Pancreas (tissue), 10 donors: ENCODE results near the gene CDC34. TPM values are rescaled to one million over a fixed set of nuclear protein-coding genes. Genes with fewer than 3 reads are reported as not detected.

Experiments used
- ATAC-seq, 4 donors: fragments of 200-7000 bp; cut with Tn5 transposase; one replicate each; pipeline versions ENCODE4 v1.8.0 to v1.9.1; 2020; ENCODE audit warnings: mild to moderate bottlenecking in 4 of 4, moderate library complexity in 4 of 4
- DNase-seq, 6 donors: peaks; one replicate each; pipeline ENCODE4 v3.0.0-alpha.2; 2020
- FAIRE-seq: peaks from 2 replicates; lab custom pipeline; 2012; peaks lifted over from hg19 to GRCh38; lab: Jason Lieb, UNC
- H3K27ac ChIP-seq, 4 donors: fragments of 200-600 bp; sonication (generic); 1 replicate in 3 of 4; 2 replicates in 1 of 4; pipeline versions ENCODE4 v1.5.0 to v1.8.0; 2020
- H3K27me3 ChIP-seq, 4 donors: fragments of 200-600 bp; one replicate each; pipeline ENCODE4 v1.8.0; 2021
- H3K36me3 ChIP-seq, 3 donors: fragments of 200-600 bp; sonication (generic) in 1 of 3; one replicate each; pipeline versions ENCODE4 v1.5.0 to v1.8.0; 2020 to 2021
- H3K4me1 ChIP-seq, 3 donors: fragments of 200-600 bp; one replicate each; pipeline ENCODE4 v1.8.0; 2021
- H3K4me3 ChIP-seq, 4 donors: fragments of 200-600 bp; sonication (generic) in 2 of 4; one replicate each; pipeline versions ENCODE4 v1.5.0 to v1.8.0; 2020 to 2021
- H3K9me3 ChIP-seq, 4 donors: fragments of 200-600 bp; one replicate each; pipeline ENCODE4 v1.8.0; 2021
- WGBS, 2 donors: extraction: QIAGEN DNeasy Blood & Tissue Kit; methylation state at CpG; one replicate each; pipeline ENCODE4 v1.1.7; 2013; 5-methylcytosine and 5-hydroxymethylcytosine counted together
- intact Hi-C, 3 donors: fragments of 100-400 bp; cut with DNase I; formaldehyde crosslinking; loops; one replicate each; pipeline versions ENCODE4 v1.11.1 to v1.14.2; 2022
- polyA plus RNA-seq, 2 donors: library from polyadenylated mRNA; stranded (reverse); fragments of 200-250 nt; gene quantifications; one replicate each; pipeline ENCODE4 v1.2.3, GENCODE V29; 2013
- total RNA-seq, 6 donors: library from RNA; stranded (reverse); fragmentation: NEBNext Ultra II Directional in 4 of 6; extraction: Animal tissue kit (Norgen Biotek cat#: 25700) in 4 of 6; gene quantifications; one replicate each; pipeline versions ENCODE4 v1.2.1 to v1.2.4, GENCODE V29; 2021 to 2023
- TF ChIP-seq, protein P1 (sequence below), 4 donors: fragments of 200-600 bp; sonication (generic) in 3 of 4; IDR thresholded peaks; one replicate each; pipeline versions ENCODE4 v1.5.0 to v1.8.0; 2021; ENCODE audit warnings: antibody characterized with exemption in 4 of 4
- donor health status: healthy with polysubstance abuse.
- donor health status: DM: no; HTN: no; CAD: no; lungs with moderate emphysema.
- donor health status: DM: no; HTN: no; CAD: no.
- donor health status: control.
- donor health status: control.
- donor health status: Bipolar disorder and iron deficiency.
- donor health status: DM: yes; HTN: yes; CAD: no.
- donor health status: DM: no; HTN: no; CAD: no.
- donor health status: DM: no; HTN: no; CAD: no.
- donor health status: DM: yes; HTN: yes; CAD: no.

Gene CDC34
- total and polyA plus RNA-seq, 8 donors: 26.2 to 107 (median 45.6) TPM

GRCh38 chr19:534088-534487, 2.5 kb downstream of the CDC34 start:
- no peaks in the 10 kb centered on the region for H3K9me3 ChIP-seq
- H3K27ac ChIP-seq: peak overlapping the region in 3 of 4 donors; percentile 55 to 81 (median 78)
- DNase-seq (peak in 2 of 6 donors; percentile 44 to 70), FAIRE-seq (no peak), ATAC-seq (no peak)
- peaks cover 7 to 23% (median 13%) of the 10 kb centered on the region in 3 donors for H3K4me1 ChIP-seq
- peak overlapping the region in 3 of 4 donors; percentile 95 to 100 (median 98) for H3K4me3 ChIP-seq
- H3K27me3 ChIP-seq: no peaks in the 10 kb centered on the region
- H3K36me3 ChIP-seq: peaks cover 0 to 25% (median 12%) of the 10 kb centered on the region in 3 donors
- TF ChIP-seq, protein P1, sequence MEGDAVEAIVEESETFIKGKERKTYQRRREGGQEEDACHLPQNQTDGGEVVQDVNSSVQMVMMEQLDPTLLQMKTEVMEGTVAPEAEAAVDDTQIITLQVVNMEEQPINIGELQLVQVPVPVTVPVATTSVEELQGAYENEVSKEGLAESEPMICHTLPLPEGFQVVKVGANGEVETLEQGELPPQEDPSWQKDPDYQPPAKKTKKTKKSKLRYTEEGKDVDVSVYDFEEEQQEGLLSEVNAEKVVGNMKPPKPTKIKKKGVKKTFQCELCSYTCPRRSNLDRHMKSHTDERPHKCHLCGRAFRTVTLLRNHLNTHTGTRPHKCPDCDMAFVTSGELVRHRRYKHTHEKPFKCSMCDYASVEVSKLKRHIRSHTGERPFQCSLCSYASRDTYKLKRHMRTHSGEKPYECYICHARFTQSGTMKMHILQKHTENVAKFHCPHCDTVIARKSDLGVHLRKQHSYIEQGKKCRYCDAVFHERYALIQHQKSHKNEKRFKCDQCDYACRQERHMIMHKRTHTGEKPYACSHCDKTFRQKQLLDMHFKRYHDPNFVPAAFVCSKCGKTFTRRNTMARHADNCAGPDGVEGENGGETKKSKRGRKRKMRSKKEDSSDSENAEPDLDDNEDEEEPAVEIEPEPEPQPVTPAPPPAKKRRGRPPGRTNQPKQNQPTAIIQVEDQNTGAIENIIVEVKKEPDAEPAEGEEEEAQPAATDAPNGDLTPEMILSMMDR (IDR thresholded peaks at IDR 0.05): no peak
- WGBS, 2 donors: 61 to 63% methylated on average over 13 to 14 of the region's 14 CpGs
- intact Hi-C loops: no loop called here

GRCh38 chr19:535017-535835, 3.7 kb downstream of the CDC34 start:
- intact Hi-C loops: no loop called here
- H3K27ac ChIP-seq: peak overlapping the region in 1 of 4 donors; percentile 42
- no peaks in the 10 kb centered on the region for H3K27me3 ChIP-seq
- TF ChIP-seq, protein P1 (IDR thresholded peaks at IDR 0.05): no peak
- ATAC-seq (peak in 2 of 4 donors; percentile 1 to 6), FAIRE-seq (no peak), DNase-seq (peak in 4 of 6 donors; percentile 49 to 84 (median 65))
- WGBS, 2 donors: 53% methylated on average over 16 of the region's 16 CpGs
- H3K4me3 ChIP-seq: no peak overlapping the region
- H3K36me3 ChIP-seq: peaks cover 0 to 30% (median 13%) of the 10 kb centered on the region in 3 donors
- H3K9me3 ChIP-seq: no peaks in the 10 kb centered on the region
- peaks cover 7 to 23% (median 13%) of the 10 kb centered on the region in 3 donors for H3K4me1 ChIP-seq

DNA sequence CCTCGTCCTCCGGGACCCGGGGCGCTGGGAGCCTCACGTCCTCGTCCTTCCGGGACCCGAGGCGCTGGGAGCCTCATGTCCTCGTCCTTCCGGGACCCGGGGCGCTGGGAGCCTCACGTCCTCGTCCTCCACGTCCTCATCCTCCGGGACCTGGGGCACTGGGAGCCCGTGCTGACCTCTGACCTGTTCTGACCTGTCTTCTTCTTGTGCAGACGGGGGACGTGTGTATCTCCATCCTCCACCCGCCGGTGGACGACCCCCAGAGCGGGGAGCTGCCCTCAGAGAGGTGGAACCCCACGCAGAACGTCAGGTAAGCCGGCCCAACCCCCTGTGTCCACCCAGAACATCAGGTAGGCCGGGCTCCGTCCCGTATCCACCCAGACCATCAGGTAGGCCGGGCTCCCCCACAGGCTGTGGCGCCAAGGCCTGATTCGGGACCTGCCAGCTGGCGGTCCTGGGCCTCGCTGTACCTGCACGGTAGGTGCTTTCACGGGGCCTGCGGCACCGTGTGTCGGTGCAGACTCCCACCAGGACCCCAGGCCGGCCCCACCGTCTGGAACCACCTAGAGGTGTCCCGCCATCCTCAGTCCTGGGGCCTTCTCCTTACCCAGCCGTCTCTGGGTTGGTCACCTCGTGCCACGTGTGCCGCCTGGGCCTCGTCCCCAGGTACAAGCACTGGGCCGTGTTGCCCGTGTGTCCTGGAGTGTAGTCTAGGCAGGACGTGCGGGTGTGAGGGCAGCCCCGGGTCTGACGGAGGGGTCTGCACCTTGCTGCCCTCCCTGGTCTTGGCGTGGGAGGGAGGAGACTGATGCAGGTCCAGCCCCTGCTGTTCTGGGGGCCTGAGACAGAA, 4.7 kb downstream of the CDC34 start:
- intact Hi-C loops: no loop called here
- H3K27me3 ChIP-seq: no peaks in the 10 kb centered on the region

GRCh38 chr19:536881-537404, 5.4 kb downstream of the CDC34 start:
- H3K4me1 ChIP-seq: peaks cover 7 to 20% (median 13%) of the 10 kb centered on the region in 3 donors
- TF ChIP-seq, protein P1 (IDR thresholded peaks at IDR 0.05): no peak
- H3K36me3 ChIP-seq: peaks cover 0 to 38% (median 13%) of the 10 kb centered on the region in 3 donors
- intact Hi-C loops: no loop called here
- H3K27ac ChIP-seq: no peak overlapping the region
- H3K9me3 ChIP-seq: no peaks in the 10 kb centered on the region
- no peaks in the 10 kb centered on the region for H3K27me3 ChIP-seq
- ATAC-seq: no peak
- no peak overlapping the region for H3K4me3 ChIP-seq
- WGBS, 2 donors: 95 to 96% methylated on average over 26 of the region's 26 CpGs
- peak in 2 of 6 donors; percentile 30 to 75 for DNase-seq
- no peak for FAIRE-seq

More for the DNA sequence above, 4.7 kb downstream of the CDC34 start:
- TF ChIP-seq, protein P1 (IDR thresholded peaks at IDR 0.05): no peak
- no peaks in the 10 kb centered on the region for H3K9me3 ChIP-seq
- FAIRE-seq (no peak), ATAC-seq (no peak), DNase-seq (peak in 2 of 6 donors; percentile 42 to 77)
- H3K4me1 ChIP-seq: peaks cover 7 to 20% (median 13%) of the 10 kb centered on the region in 3 donors
- no peak overlapping the region for H3K4me3 ChIP-seq
- H3K27ac ChIP-seq: no peak overlapping the region
- 91% methylated on average over 47 to 55 of the region's 55 CpGs for WGBS, 2 donors
- H3K36me3 ChIP-seq: peaks cover 0 to 34% (median 13%) of the 10 kb centered on the region in 3 donors
